ENCODE results near the gene CRX.
"Not testable (repeated sequence)": the region's sequence is repeated elsewhere in the genome, so short reads cannot be mapped to it uniquely, and the experiment has no call there.

GRCh38 chr19:47859838-47860237 lies 38.1 kb downstream of the CRX start:
- not testable (repeated sequence) for TF ChIP-seq CTCF (IDR thresholded peaks at IDR 0.05); POLR2AphosphoS5 (IDR thresholded peaks at IDR 0.05; ENCODE audit: low read depth, low read length)
